OCI-LY3 (cell line): Measurements from ENCODE around the gene RERG.

ENCODE experiments used
- CTCF ChIP-seq: fragments of 200-600, 300-600 bp; sonication (generic); IDR thresholded peaks from 2 replicates; pipeline ENCODE4 v1.5.1; 2014; ENCODE audit warnings: antibody characterized with exemption, low read length, low read depth
- EZH2phosphoT487 ChIP-seq: fragments of 200-600 bp; shearing (Covaris generic); IDR thresholded peaks from 2 replicates; pipeline ENCODE4 v1.6.1; 2018; ENCODE audit warnings: antibody characterized with exemption, mixed run types, low read depth

GRCh38 chr12:15179672-15180071, 41.5 kb downstream of the RERG start:
- TF ChIP-seq CTCF (no peak), EZH2phosphoT487 (no peak)
